Measurements from ENCODE around the gene BBS9.

BBS9 gene

GRCh38 chr7:33626869-33627268 lies 497.5 kb downstream of the BBS9 start:
- no peak for TF ChIP-seq EZH2phosphoT487 (IDR thresholded peaks at IDR 0.05; ENCODE audit: borderline replicate concordance)
- TF ChIP-seq CTCF (conservative IDR thresholded peaks at IDR 0.05; ENCODE audit: low read length) = no peak
- no peaks in the 10 kb centered on the region for H3F3A ChIP-seq (ENCODE audit: low read depth)
- no peaks in the 10 kb centered on the region for H4K20me1 ChIP-seq (ENCODE audit: insufficient read depth, low read length, poor library complexity, severe bottlenecking)
- H3K9me2 ChIP-seq (replicated peaks; ENCODE audit: low read depth, low read length) = no peaks in the 10 kb centered on the region
- no peak overlapping the region for H3K9ac ChIP-seq (ENCODE audit: low read depth, low read length, poor library complexity, severe bottlenecking)
- no peaks in the 10 kb centered on the region for H3K27me3 ChIP-seq (ENCODE audit: insufficient read depth, low read length, poor library complexity, severe bottlenecking)
- no peak overlapping the region for H2AFZ ChIP-seq (ENCODE audit: low read length)
- H3K36me3 ChIP-seq (ENCODE audit: insufficient read depth, low read length) = no peaks in the 10 kb centered on the region
- no peaks in the 10 kb centered on the region for H3K79me2 ChIP-seq (ENCODE audit: insufficient read depth, low read length)
- no peaks in the 10 kb centered on the region for H3K9me3 ChIP-seq (ENCODE audit: insufficient read depth, low read depth, low read length)
- H3K4me2 ChIP-seq (ENCODE audit: low read depth, low read length, poor library complexity, severe bottlenecking) = no peak overlapping the region
- no peak overlapping the region for H3K4me3 ChIP-seq (ENCODE audit: low read length, poor library complexity, severe bottlenecking)
- no peaks in the 10 kb centered on the region for H3K4me1 ChIP-seq (ENCODE audit: insufficient read depth, low read length, poor library complexity, severe bottlenecking)

GRCh38 chr7:33627741-33628140 lies 498.4 kb downstream of the BBS9 start:
- H3K9ac ChIP-seq (ENCODE audit: low read depth, low read length, poor library complexity, severe bottlenecking) = no peak overlapping the region
- no peaks in the 10 kb centered on the region for H3K9me3 ChIP-seq (ENCODE audit: insufficient read depth, low read depth, low read length)
- no peaks in the 10 kb centered on the region for H3K79me2 ChIP-seq (ENCODE audit: insufficient read depth, low read length)
- H4K20me1 ChIP-seq (ENCODE audit: insufficient read depth, low read length, poor library complexity, severe bottlenecking) = no peaks in the 10 kb centered on the region
- H3K4me1 ChIP-seq (ENCODE audit: insufficient read depth, low read length, poor library complexity, severe bottlenecking) = no peaks in the 10 kb centered on the region
- H3F3A ChIP-seq (ENCODE audit: low read depth) = no peaks in the 10 kb centered on the region
- H3K4me3 ChIP-seq (ENCODE audit: low read length, poor library complexity, severe bottlenecking) = no peak overlapping the region
- no peaks in the 10 kb centered on the region for H3K36me3 ChIP-seq (ENCODE audit: insufficient read depth, low read length)
- H3K9me2 ChIP-seq (replicated peaks; ENCODE audit: low read depth, low read length) = no peaks in the 10 kb centered on the region
- TF ChIP-seq EZH2phosphoT487 (IDR thresholded peaks at IDR 0.05; ENCODE audit: borderline replicate concordance) (no peak), CTCF (conservative IDR thresholded peaks at IDR 0.05; ENCODE audit: low read length) (no peak)
- H3K27me3 ChIP-seq (ENCODE audit: insufficient read depth, low read length, poor library complexity, severe bottlenecking) = no peaks in the 10 kb centered on the region
- no peak overlapping the region for H3K4me2 ChIP-seq (ENCODE audit: low read depth, low read length, poor library complexity, severe bottlenecking)
- no peak overlapping the region for H2AFZ ChIP-seq (ENCODE audit: low read length)

GRCh38 chr7:33628894-33629293 lies 499.5 kb downstream of the BBS9 start:
- H3K79me2 ChIP-seq (ENCODE audit: insufficient read depth, low read length) = no peaks in the 10 kb centered on the region
- no peaks in the 10 kb centered on the region for H3F3A ChIP-seq (ENCODE audit: low read depth)
- H3K9me2 ChIP-seq (replicated peaks; ENCODE audit: low read depth, low read length) = no peaks in the 10 kb centered on the region
- no peaks in the 10 kb centered on the region for H4K20me1 ChIP-seq (ENCODE audit: insufficient read depth, low read length, poor library complexity, severe bottlenecking)
- no peak overlapping the region for H2AFZ ChIP-seq (ENCODE audit: low read length)
- H3K4me1 ChIP-seq (ENCODE audit: insufficient read depth, low read length, poor library complexity, severe bottlenecking) = peaks cover 6% of the 10 kb centered on the region
- H3K36me3 ChIP-seq (ENCODE audit: insufficient read depth, low read length) = no peaks in the 10 kb centered on the region
- no peak overlapping the region for H3K4me3 ChIP-seq (ENCODE audit: low read length, poor library complexity, severe bottlenecking)
- H3K27me3 ChIP-seq (ENCODE audit: insufficient read depth, low read length, poor library complexity, severe bottlenecking) = no peaks in the 10 kb centered on the region
- H3K9ac ChIP-seq (ENCODE audit: low read depth, low read length, poor library complexity, severe bottlenecking) = no peak overlapping the region
- no peak for TF ChIP-seq EZH2phosphoT487 (IDR thresholded peaks at IDR 0.05; ENCODE audit: borderline replicate concordance)
- TF ChIP-seq CTCF (conservative IDR thresholded peaks at IDR 0.05; ENCODE audit: low read length) = no peak
- H3K9me3 ChIP-seq (ENCODE audit: insufficient read depth, low read depth, low read length) = no peaks in the 10 kb centered on the region
- H3K4me2 ChIP-seq (ENCODE audit: low read depth, low read length, poor library complexity, severe bottlenecking) = no peak overlapping the region

Data from Loucy (cell line).